NB4 (cell line): ENCODE data around the gene ANKS1B.

ENCODE experiments used
- CTCF ChIP-seq: IDR thresholded peaks from one replicate; pipeline ENCODE4 v1.5.1; 2012; ENCODE audit warnings: low read depth, low read length
- MAX ChIP-seq: IDR thresholded peaks from 2 replicates; pipeline ENCODE4 v1.6.1; 2011; ENCODE audit warnings: low read depth, low read length
- MYC ChIP-seq: IDR thresholded peaks from 2 replicates; pipeline ENCODE4 v1.6.1; 2011; ENCODE audit warnings: low read depth, low read length
- POLR2A ChIP-seq: IDR thresholded peaks from 2 replicates; pipeline ENCODE4 v1.6.1; 2011; ENCODE audit warnings: mild to moderate bottlenecking; ENCODE audit not compliant: insufficient read length; ENCODE audit errors: extremely low read depth

DNA sequence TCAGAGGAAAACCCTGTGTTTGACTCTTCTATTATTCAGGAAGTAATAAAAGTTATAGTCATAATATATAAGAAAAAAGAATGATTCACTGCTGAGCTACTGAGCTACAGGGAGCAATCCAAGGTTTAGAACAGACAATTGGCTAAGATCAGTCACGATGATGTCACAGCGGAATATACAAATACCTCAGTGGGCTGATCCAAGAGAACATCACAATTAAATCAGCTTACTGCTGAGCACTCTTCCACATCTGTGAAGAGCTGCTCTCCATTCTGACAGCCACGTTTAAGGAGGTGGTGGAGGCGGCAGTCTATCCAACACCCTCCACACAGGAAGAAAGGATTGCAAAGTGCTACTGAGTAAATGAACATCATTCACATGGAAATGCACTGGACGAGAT lies 1068.6 kb downstream of the ANKS1B start:
- no peak for TF ChIP-seq CTCF
- TF ChIP-seq POLR2A = no peak
- no peak for TF ChIP-seq MAX
- no peak for TF ChIP-seq MYC
